SJSA1 (cell line): ENCODE measurements around the gene OIT3. TPM values are rescaled to one million over a fixed set of nuclear protein-coding genes. Genes with fewer than 3 reads are reported as not detected.

Experiments
- DNase-seq, 2 experiments: peaks; one replicate each; pipeline ENCODE4 v3.0.0-alpha.2; 2015 to 2020; ENCODE audit warnings: low spot score in 2 of 2, low read depth in 1 of 2
- H3K27ac ChIP-seq: fragments of 250-450 bp; sonication (Bioruptor Pico); 2 replicates; pipeline ENCODE4 v1.5.1; 2020; ENCODE audit warnings: mild to moderate bottlenecking, moderate library complexity
- H3K27me3 ChIP-seq: fragments of 250-450 bp; sonication (Bioruptor Pico); replicated peaks from 2 replicates; pipeline ENCODE4 v1.5.1; 2020; ENCODE audit warnings: mild to moderate bottlenecking, moderate library complexity
- H3K36me3 ChIP-seq: fragments of 250-450 bp; sonication (Bioruptor Pico); 2 replicates; pipeline ENCODE4 v1.5.1; 2020; ENCODE audit warnings: mild to moderate bottlenecking
- H3K4me1 ChIP-seq: fragments of 250-450 bp; sonication (Bioruptor Pico); replicated peaks from 2 replicates; pipeline ENCODE4 v1.6.1; 2021; ENCODE audit warnings: mild to moderate bottlenecking
- H3K4me3 ChIP-seq: fragments of 250-450 bp; sonication (Bioruptor Pico); 2 replicates; pipeline ENCODE4 v1.5.1; 2020; ENCODE audit warnings: mild to moderate bottlenecking
- H3K9me3 ChIP-seq: fragments of 250-450 bp; sonication (Bioruptor Pico); replicated peaks from 2 replicates; pipeline ENCODE4 v1.5.1; 2020; ENCODE audit warnings: mild to moderate bottlenecking
- total RNA-seq: library from RNA; depleted of rRNA; stranded (reverse); fragments of >200 nt; shearing (Covaris generic); gene quantifications from 2 replicates; pipeline ENCODE4 v1.2.3, GENCODE V29; 2014; rRNA removed

Gene OIT3
- total RNA-seq, 1 experiment from 2014 or later, result not detected

DNA sequence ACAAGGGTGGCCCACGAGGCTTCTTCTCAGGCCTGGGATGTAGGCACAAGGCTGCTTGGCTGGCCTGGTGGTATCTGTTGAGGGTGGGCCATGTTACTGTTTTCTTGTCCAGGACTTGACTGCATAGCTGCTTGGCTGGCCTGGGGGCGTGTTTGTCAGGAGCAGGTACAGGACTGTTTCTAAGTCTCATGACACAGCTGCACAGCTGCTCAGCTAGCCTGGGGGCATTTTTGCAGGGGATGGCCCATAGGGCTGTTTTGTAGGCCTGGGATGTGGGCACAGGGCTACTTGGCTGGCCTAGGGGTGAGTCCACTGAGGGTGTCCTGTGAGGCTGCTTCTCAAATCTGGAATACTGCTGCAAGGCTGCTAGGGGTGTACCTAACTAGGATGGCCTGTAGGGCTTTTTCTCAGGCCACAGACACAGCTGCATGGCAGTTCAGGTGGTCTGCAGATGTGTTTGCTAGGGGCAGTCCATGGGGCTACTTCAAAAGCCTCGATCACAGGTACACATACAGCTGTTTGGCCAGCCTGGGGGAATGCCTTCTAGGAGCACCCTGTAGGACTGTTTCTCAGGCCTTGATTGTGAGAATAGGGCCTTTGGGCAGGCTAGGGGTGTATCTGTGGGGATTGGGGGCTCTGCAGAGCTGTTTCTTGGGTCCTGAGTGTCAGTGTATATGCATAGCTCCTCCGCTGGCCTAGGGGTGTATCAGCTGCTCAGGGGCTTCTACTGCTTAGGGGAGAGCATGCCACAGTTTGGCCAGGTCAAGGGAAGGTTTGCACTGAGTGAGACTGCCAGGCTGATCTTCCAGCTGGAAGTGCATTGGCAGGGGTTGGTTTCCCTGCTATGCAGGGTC is 87.7 kb downstream of the OIT3 start:
- H3K27ac ChIP-seq, result no peak overlapping the region
- H3K4me1 ChIP-seq, result no peaks in the 10 kb centered on the region
- H3K4me3 ChIP-seq, result no peak overlapping the region
- H3K9me3 ChIP-seq, result no peaks in the 10 kb centered on the region; the same call in 1 of the 2 replicates
- no peak for DNase-seq
- H3K36me3 ChIP-seq, result no peaks in the 10 kb centered on the region
- H3K27me3 ChIP-seq, result no peaks in the 10 kb centered on the region

DNA sequence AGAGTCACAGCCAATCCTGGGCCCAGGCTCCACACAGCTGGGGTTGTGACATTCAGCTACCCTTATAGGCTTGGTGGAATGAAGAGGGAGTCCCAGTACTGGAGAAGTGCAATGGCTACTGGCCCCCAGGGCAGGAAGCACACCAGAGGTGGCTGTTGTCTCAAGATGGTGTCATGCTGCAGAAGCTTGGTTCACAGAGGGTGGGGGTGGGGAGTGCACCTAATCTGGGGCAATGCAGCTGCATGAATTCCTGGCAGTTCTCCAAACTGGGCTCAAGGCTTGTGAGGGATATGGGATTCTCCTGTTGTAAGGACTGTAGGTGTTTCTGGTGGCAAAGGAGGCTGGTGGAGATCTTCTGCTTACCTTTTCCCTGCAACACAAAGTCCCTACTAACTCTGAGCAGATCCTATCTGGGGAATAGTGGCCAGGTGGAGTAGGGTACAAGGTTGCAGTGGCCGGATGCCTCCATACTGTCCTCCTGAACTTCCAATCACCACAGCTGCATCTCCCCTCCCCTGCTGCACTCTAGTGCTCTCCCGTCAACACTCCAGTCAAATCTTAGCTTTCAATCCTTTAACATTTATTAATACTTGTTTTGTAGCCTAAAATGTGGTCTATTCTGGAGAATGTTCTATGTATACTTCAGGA is 88.5 kb downstream of the OIT3 start:
- no peaks in the 10 kb centered on the region for H3K4me1 ChIP-seq
- no peaks in the 10 kb centered on the region; the same call in 1 of the 2 replicates for H3K9me3 ChIP-seq
- no peak overlapping the region for H3K4me3 ChIP-seq
- no peaks in the 10 kb centered on the region for H3K36me3 ChIP-seq
- no peak overlapping the region for H3K27ac ChIP-seq
- no peaks in the 10 kb centered on the region for H3K27me3 ChIP-seq
- no peak for DNase-seq

Other genes with a start within 250 kb of the OIT3 start
- gene MCU, start 201.6 kb upstream of the OIT3 start, total RNA-seq, result 35.0 and 59.9 TPM in 2 replicates
- not detected in 2 replicates for gene PLA2G12B, start 61.1 kb downstream of the OIT3 start, total RNA-seq
- 100 and 103 TPM in 2 replicates for gene P4HA1, start 203.1 kb downstream of the OIT3 start, total RNA-seq
- gene NUDT13, start 216.7 kb downstream of the OIT3 start, total RNA-seq, result 0.31 and 0.50 TPM in 2 replicates